Esophagus squamous epithelium (tissue), 5 donors: ENCODE data around the gene THADA. TPM values are rescaled to one million over a fixed set of nuclear protein-coding genes. Genes with fewer than 3 reads are reported as not detected.

Source experiments
- DNase-seq: peaks from one replicate; lab custom pipeline; 2025; lab: John Stamatoyannopoulos, UW
- H3K27ac ChIP-seq, 4 donors: fragments of 200-600 bp; sonication (generic); one replicate each; pipeline ENCODE4 v1.5.1; 2016 to 2019; ENCODE audit warnings: mild to moderate bottlenecking in 1 of 4
- H3K27me3 ChIP-seq, 4 donors: fragments of 200-600 bp; sonication (generic); 1 replicate in 3 of 4; 2 replicates in 1 of 4; pipeline versions ENCODE4 v1.5.1 to v1.6.0; 2017 to 2021; ENCODE audit warnings: antibody characterized with exemption in 1 of 4
- H3K36me3 ChIP-seq, 3 donors: fragments of 200-600 bp; sonication (generic); one replicate each; pipeline ENCODE4 v1.5.1; 2016 to 2019
- H3K4me1 ChIP-seq, 3 donors: fragments of 200-600 bp; sonication (generic); one replicate each; pipeline ENCODE4 v1.5.1; 2017 to 2019
- H3K4me3 ChIP-seq, 4 donors: fragments of 200-600 bp; sonication (generic); 1 replicate in 3 of 4; 2 replicates in 1 of 4; pipeline ENCODE4 v1.5.1; 2016 to 2019; ENCODE audit warnings: mild to moderate bottlenecking in 2 of 4, moderate library complexity in 1 of 4
- H3K9me3 ChIP-seq, 3 donors: fragments of 200-600 bp; sonication (generic); one replicate each; pipeline ENCODE4 v1.5.1; 2016 to 2019
- CTCF ChIP-seq, 6 experiments: fragments of 450-650 bp in 4 of 6; fragments of 200-600 bp in 2 of 6; sonication (generic) in 2 of 6; IDR thresholded peaks; one replicate each; pipeline ENCODE4 v1.5.1; 2016 to 2019; ENCODE audit warnings: antibody characterized with exemption in 6 of 6, mild to moderate bottlenecking in 4 of 6, moderate library complexity in 4 of 6
- POLR2A ChIP-seq, 4 donors: fragments of 450-650 bp; IDR thresholded peaks; one replicate each; pipeline ENCODE4 v1.6.1; 2017; ENCODE audit warnings: antibody characterized with exemption in 4 of 4, mild to moderate bottlenecking in 4 of 4, moderate library complexity in 3 of 4
- WGBS, 2 donors: methylation state at CpG; one replicate each; pipeline ENCODE4 v1.1.5; 2018; 5-methylcytosine and 5-hydroxymethylcytosine counted together
- intact Hi-C: fragments of 100-400 bp; cut with DNase I; formaldehyde crosslinking; loops from one replicate; pipeline ENCODE4 v1.15.0; 2022
- total RNA-seq, 4 donors: library from RNA; depleted of rRNA; stranded (reverse); fragments of >200 nt; gene quantifications; one replicate each; pipeline ENCODE4 v1.1.0, GENCODE V29; 2016
- donor health status: DM: yes; HTN: yes; CAD: no.

THADA gene
- total RNA-seq, 4 donors from 2014 or later: 14.0 to 32.2 (median 21.0) TPM

- H3K4me3 ChIP-seq: no peak overlapping the region
- H3K9me3 ChIP-seq: no peaks in the 10 kb centered on the region
- DNase-seq: no peak
- peaks cover 20 to 44% (median 34%) of the 10 kb centered on the region in 3 donors for H3K4me1 ChIP-seq
- TF ChIP-seq CTCF (IDR thresholded peaks at IDR 0.05) (no peak), POLR2A (IDR thresholded peaks at IDR 0.05) (no peak)
- H3K27ac ChIP-seq: peak overlapping the region in 1 of 4 donors; percentile 35
- no peaks in the 10 kb centered on the region for H3K27me3 ChIP-seq
- intact Hi-C loops: no loop called here
- 49 to 62% methylated on average over 3 of the region's 3 CpGs for WGBS, 2 donors
- no peaks in the 10 kb centered on the region for H3K36me3 ChIP-seq
These were observed 166.5 kb downstream of the THADA start for GRCh38 chr2:43429369-43429768.

GRCh38 chr2:43427032-43427424, 168.8 kb downstream of the THADA start:
- 82 to 87% methylated on average over 6 to 8 of the region's 8 CpGs for WGBS, 2 donors
- Histone ChIP-seq H3K27me3 (no peaks in the 10 kb centered on the region), H3K27ac (peak overlapping the region; percentile 74 to 85 (median 80)), H3K36me3 (no peaks in the 10 kb centered on the region), H3K9me3 (no peaks in the 10 kb centered on the region), H3K4me1 (peaks cover 22 to 56% (median 42%) of the 10 kb centered on the region in 3 donors), H3K4me3 (no peak overlapping the region)
- no peak for TF ChIP-seq POLR2A (IDR thresholded peaks at IDR 0.05)
- intact Hi-C loops: no loop called here
- no peak for DNase-seq

GRCh38 chr2:43426305-43427031, 169.4 kb downstream of the THADA start:
- intact Hi-C loops: no loop called here
- Histone ChIP-seq H3K4me1 (peaks cover 22 to 60% (median 42%) of the 10 kb centered on the region in 3 donors), H3K36me3 (no peaks in the 10 kb centered on the region), H3K27ac (peak overlapping the region; percentile 74 to 85 (median 80)), H3K27me3 (no peaks in the 10 kb centered on the region), H3K4me3 (no peak overlapping the region), H3K9me3 (no peaks in the 10 kb centered on the region)
- no peak for DNase-seq
- WGBS, 2 donors: 14 to 32% methylated on average over 3 of the region's 3 CpGs
- TF ChIP-seq POLR2A (IDR thresholded peaks at IDR 0.05): no peak
- no peak for TF ChIP-seq CTCF (IDR thresholded peaks at IDR 0.05)

- no peaks in the 10 kb centered on the region for H3K9me3 ChIP-seq
- H3K27ac ChIP-seq: peak overlapping the region; percentile 74 to 85 (median 80)
- WGBS, 2 donors: 63% methylated on average over 1 of the region's 1 CpG
- intact Hi-C loops: no loop called here
- no peak for DNase-seq
- H3K27me3 ChIP-seq: no peaks in the 10 kb centered on the region
- TF ChIP-seq CTCF (IDR thresholded peaks at IDR 0.05) (no peak), POLR2A (IDR thresholded peaks at IDR 0.05) (no peak)
- peaks cover 28 to 68% (median 49%) of the 10 kb centered on the region in 3 donors for H3K4me1 ChIP-seq
- H3K36me3 ChIP-seq: no peaks in the 10 kb centered on the region
- no peak overlapping the region for H3K4me3 ChIP-seq
These were observed 170.2 kb downstream of the THADA start for GRCh38 chr2:43425659-43426058.

GRCh38 chr2:43424262-43425207, 171.3 kb downstream of the THADA start:
- Histone ChIP-seq H3K4me1 (peaks cover 38 to 72% (median 55%) of the 10 kb centered on the region in 3 donors), H3K27me3 (no peaks in the 10 kb centered on the region), H3K36me3 (no peaks in the 10 kb centered on the region), H3K27ac (peak overlapping the region; percentile 24 to 85 (median 79)), H3K4me3 (no peak overlapping the region), H3K9me3 (no peaks in the 10 kb centered on the region)
- WGBS, 2 donors: 68% methylated on average over 5 to 6 of the region's 6 CpGs
- no peak for DNase-seq
- TF ChIP-seq POLR2A (IDR thresholded peaks at IDR 0.05) (no peak), CTCF (IDR thresholded peaks at IDR 0.05) (no peak)
- intact Hi-C loops: no loop called here
